Measurements from ENCODE around the gene LOXHD1. TPM values are rescaled to one million over a fixed set of nuclear protein-coding genes. Genes with fewer than 3 reads are reported as not detected.

The LOXHD1 gene
- total RNA-seq, 1 donor from 2014 or later, result not detected

- no peaks in the 10 kb centered on the region for H3K36me3 Mint-ChIP-seq (ENCODE audit: unreplicated experiment)
- H3K4me3 Mint-ChIP-seq (ENCODE audit: unreplicated experiment), result no peak overlapping the region
- H3K27ac Mint-ChIP-seq (ENCODE audit: unreplicated experiment), result no peak overlapping the region
- DNase-seq, result no peak
- peaks cover 3% of the 10 kb centered on the region for H3K4me1 Mint-ChIP-seq (ENCODE audit: low read depth, unreplicated experiment)
- peaks cover 3% of the 10 kb centered on the region for H3K9me3 Mint-ChIP-seq (ENCODE audit: unreplicated experiment)
- TF ChIP-seq CTCF (IDR thresholded peaks at IDR 0.05; ENCODE audit: partially characterized antibody, unreplicated experiment), result no peak
- H3K27me3 Mint-ChIP-seq (ENCODE audit: unreplicated experiment), result peaks cover 5% of the 10 kb centered on the region
These were observed 181.6 kb downstream of the LOXHD1 start for GRCh38 chr18:46475390-46475752.

GRCh38 chr18:46474487-46475389 is 182.3 kb downstream of the LOXHD1 start:
- H3K27me3 Mint-ChIP-seq (ENCODE audit: unreplicated experiment), result peaks cover 4% of the 10 kb centered on the region
- TF ChIP-seq CTCF (IDR thresholded peaks at IDR 0.05; ENCODE audit: partially characterized antibody, unreplicated experiment), result no peak
- no peak overlapping the region for H3K27ac Mint-ChIP-seq (ENCODE audit: unreplicated experiment)
- H3K4me1 Mint-ChIP-seq (ENCODE audit: low read depth, unreplicated experiment), result peaks cover 3% of the 10 kb centered on the region
- H3K9me3 Mint-ChIP-seq (ENCODE audit: unreplicated experiment), result peaks cover 3% of the 10 kb centered on the region
- no peaks in the 10 kb centered on the region for H3K36me3 Mint-ChIP-seq (ENCODE audit: unreplicated experiment)
- DNase-seq, result no peak
- H3K4me3 Mint-ChIP-seq (ENCODE audit: unreplicated experiment), result no peak overlapping the region

GRCh38 chr18:46471809-46472498 is 185.1 kb downstream of the LOXHD1 start:
- Mint-ChIP-seq H3K4me3 (ENCODE audit: unreplicated experiment) (no peak overlapping the region), H3K4me1 (ENCODE audit: low read depth, unreplicated experiment) (peaks cover 7% of the 10 kb centered on the region), H3K36me3 (ENCODE audit: unreplicated experiment) (no peaks in the 10 kb centered on the region), H3K27ac (ENCODE audit: unreplicated experiment) (no peak overlapping the region), H3K9me3 (ENCODE audit: unreplicated experiment) (peaks cover 3% of the 10 kb centered on the region), H3K27me3 (ENCODE audit: unreplicated experiment) (peaks cover 3% of the 10 kb centered on the region)
- DNase-seq, result no peak
- no peak for TF ChIP-seq CTCF (IDR thresholded peaks at IDR 0.05; ENCODE audit: partially characterized antibody, unreplicated experiment)

- no peaks in the 10 kb centered on the region for H3K36me3 Mint-ChIP-seq (ENCODE audit: unreplicated experiment)
- H3K4me1 Mint-ChIP-seq (ENCODE audit: low read depth, unreplicated experiment), result peaks cover 11% of the 10 kb centered on the region
- H3K4me3 Mint-ChIP-seq (ENCODE audit: unreplicated experiment), result no peak overlapping the region
- TF ChIP-seq CTCF (IDR thresholded peaks at IDR 0.05; ENCODE audit: partially characterized antibody, unreplicated experiment), result no peak
- no peak overlapping the region for H3K27ac Mint-ChIP-seq (ENCODE audit: unreplicated experiment)
- peaks cover 2% of the 10 kb centered on the region for H3K9me3 Mint-ChIP-seq (ENCODE audit: unreplicated experiment)
- DNase-seq, result no peak
- H3K27me3 Mint-ChIP-seq (ENCODE audit: unreplicated experiment), result peaks cover 3% of the 10 kb centered on the region
These were observed 186.3 kb downstream of the LOXHD1 start for GRCh38 chr18:46470714-46471113.

All from glutamatergic neuron (in vitro differentiated cells).